ENCODE measurements around the gene TBC1D12.
"Not testable (repeated sequence)": the region's sequence is repeated elsewhere in the genome, so short reads cannot be mapped to it uniquely, and the experiment has no call there.

The TBC1D12 gene

DNA sequence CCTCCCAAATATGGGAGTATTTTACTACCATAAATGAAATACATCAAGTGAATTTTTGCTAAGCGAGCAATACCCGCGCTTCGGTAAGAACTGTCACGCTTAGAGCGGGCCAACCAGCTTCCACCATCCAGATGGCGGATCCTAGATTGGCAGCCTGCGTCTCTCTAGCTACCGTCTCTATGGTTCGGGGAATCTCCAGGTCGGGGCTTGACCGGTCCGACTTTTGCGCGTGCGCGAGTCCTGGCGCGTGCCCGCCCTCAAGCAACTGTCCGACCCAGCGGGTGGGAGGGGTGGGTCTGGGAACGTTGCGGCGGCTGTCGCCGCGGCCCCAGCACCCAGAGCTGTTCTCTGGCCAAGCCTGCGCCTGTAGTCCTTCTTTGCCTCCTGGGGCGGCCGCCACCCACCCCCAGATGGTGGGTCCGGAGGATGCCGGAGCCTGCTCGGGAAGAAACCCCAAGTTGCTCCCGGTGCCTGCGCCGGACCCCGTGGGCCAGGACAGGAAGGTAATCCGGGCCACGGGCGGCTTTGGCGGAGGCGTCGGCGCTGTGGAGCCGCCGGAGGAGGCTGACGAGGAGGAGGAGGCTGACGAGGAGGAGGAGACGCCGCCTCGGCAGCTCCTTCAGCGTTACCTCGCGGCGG is at the start of gene TBC1D12:
Gene TBC1D12 (plus strand): TSS at position 338 of the 639 bp plus-strand sequence. CDS start 73 bp downstream, at position 411.
- DNase-seq: peak; percentile 32

DNA sequence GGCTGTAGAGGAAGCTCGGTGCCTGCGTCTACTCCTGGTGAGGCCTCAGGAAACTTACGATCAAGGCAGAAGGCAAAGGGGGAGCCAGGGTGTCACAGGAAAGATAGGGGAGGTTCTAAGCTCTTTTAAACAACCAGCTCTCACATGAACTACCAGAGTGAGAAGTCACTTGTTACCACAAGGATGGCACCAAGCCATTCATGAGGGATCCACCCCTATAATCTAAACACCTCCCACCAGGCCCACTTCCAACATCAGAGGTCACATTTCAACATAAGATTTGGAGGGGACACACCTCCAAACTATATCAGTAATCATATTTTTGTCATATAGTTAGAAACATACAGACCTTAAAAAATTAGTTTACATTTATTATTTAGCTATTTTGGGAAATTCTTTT is 49.0 kb upstream of the TBC1D12 start:
- DNase-seq: no peak

DNA sequence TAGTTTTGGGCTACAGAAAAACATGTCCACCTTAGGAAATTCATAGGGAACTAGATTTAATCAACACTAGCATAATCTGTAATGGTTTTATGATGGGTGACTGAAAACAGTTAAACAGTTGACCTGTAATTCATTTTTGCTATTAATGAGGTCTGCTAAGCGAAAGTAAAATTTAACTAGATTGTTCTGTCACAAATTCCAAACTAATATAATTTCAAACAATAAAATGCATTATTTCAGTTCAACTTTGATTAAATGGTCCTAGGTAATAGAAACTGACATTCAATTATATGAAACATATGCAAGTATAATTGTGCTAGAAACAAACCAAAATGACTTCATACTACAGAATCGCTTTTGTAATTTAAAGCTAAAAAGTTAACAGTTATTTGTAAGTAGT is 46.5 kb upstream of the TBC1D12 start:
- DNase-seq: no peak

DNA sequence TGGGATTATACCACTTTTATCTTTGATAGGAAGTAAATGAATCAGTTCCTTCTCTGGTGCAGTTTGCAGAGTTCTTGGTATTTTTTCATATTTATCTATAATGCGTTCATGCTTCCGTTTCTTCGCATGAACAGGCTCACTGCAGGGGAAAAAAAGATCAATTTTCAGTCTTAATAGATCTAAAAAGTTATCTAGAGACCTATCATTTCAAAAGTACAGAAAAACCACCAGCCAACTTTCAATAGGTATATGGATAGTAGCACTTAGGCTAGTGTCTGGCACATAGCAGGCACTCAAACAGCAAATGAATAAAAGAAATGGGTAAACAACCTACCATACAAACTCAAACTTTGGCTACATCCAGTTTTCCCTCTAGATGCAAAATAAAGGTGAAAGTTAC is 45.1 kb upstream of the TBC1D12 start:
- no peak for DNase-seq

DNA sequence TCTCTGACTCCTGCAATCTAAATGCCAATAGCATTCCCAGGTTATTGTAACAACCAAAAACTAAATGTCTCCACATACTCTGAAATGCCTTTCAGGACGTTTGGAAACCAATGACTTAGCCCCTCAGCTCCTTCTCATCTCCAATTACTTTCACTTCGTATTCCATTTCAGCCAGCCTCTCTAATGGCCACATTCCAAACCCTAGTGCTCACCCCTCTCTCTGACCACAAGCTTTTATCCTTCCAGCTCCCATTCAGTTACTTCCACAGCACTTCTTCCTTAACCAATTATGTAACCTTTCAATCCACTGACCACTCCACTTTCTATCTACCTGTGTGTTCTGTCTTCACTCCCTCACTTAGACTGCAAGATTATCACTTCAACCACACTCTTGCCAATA is 43.9 kb upstream of the TBC1D12 start:
- DNase-seq: no peak

DNA sequence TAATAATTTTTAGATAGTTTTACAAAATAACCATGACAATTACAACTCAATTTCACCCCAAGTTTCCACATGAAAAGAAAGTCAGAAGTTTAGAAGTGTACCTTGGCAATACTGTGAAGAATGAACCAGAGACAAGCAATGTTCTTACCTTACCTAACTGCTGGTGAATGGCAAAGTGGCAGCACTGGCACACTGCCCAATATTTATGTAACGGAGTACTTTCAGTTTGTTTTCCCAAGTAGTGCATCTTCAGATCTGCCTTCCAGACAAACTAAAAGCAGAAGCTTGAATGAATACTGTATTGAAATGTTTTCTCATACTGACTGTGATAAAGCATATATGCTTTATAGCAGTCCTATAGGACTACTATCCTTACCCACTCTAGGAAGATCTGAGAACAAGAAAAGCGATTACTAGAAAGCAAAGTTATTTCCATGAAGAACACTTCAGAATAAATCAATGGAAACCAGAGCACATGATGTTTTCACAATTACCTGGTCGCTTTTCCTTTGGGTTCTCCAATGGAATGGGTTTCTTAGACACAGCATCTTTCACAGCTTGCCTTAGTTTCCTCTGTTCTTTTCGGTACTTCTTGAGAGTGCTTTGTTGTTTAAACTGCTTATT is 41.1 kb upstream of the TBC1D12 start:
- no peak for DNase-seq

DNA sequence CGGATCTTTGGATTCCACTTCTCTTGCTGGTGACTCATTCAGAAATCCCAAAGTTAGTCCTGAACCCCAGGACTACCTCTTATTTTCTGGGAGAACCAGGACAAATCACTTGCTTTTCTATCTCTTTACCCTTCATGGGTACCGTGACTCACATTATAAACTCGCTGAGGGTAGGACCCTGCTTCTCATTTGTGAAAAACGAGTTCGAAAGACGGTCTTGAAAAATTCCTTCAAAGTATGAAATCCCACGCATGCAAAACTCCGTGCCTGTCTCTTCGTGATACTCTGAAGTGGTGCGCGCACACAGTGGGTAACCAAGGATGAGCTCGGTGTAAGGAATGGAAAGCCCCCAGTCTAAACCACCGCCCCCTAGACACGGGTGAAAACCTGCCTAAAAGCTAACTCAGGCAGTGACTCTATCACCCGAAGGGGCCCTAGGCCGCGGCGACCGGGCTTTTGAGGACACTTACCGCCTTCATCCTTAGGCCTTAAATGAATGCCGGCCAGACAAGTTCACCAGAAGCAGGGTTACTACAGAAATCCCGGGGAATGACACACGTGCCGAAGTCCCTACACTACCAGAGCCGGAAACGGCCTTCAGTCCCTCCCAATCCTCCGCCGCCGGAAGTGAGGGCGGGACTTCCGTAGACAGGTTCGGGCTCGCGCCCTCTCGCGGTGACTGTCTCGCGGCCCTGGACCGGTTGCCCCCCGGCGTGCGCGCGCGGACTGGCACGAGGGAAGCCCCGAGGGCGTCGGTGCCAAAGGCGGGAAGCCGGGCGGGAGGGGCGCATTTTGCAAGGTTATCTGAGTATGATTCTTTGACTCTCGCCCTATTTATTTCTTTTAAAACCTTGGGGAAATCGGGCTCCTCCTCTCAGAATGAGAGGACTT is 39.7 kb upstream of the TBC1D12 start, which contains the start of gene NOC3L:
Gene NOC3L (minus strand): TSS at position 580 of the 891 bp plus-strand sequence. CDS start 101 bp downstream, at position 479.
- DNase-seq: peak; percentile 98

DNA sequence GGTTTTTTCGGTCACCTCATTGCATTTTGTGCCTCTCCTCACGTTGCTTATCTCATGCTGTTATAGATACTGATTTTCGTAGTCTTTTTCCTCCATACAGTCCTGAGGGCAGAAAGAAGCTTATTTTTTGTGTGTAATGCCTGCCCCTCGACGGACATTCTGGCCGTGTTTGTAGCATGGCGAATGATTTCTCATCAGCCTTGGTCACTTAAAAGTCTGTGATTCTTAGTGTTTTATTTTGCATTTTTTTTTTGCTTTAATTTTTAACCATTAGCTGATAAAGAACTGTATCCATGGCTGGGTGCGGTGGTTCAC is 39.1 kb upstream of the TBC1D12 start:
- no peak for DNase-seq

DNA sequence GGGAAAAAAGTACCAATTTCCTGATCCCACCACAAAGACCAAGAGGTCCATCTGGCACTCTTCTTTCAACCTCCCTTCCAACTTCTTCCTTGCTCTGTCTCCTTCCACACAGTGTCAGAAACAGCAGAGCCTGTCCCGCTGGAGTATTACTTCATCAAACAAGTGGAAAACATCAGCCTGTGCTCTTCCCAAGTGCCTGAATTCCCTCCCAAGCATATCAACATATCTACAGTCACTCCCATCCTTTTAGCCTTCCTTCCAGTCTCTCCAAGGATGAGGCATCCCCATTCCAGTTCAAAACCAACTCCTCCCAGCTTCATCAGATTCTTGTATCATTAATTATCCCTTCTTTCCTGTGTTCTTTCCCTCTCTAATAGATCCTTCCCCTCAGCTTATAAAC is 37.9 kb upstream of the TBC1D12 start:
- DNase-seq: no peak

DNA sequence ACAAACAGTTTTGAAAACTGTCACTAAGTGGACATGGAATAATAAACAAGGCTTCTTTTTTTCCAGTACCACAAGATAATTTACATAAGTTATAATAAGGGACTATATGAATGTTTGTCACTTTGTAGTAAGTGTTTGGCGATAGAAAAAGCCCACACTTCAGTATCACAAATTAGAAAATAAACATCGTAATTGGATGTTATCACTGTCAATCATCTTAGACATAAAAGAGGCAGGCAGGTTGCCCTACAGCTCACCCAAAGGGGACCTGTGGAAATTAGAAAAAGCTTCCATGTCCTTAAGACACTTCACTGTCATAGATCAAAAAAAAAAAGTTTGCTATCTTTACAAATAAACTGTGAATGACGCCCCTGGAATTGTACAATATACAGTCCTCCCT is 36.0 kb upstream of the TBC1D12 start:
- DNase-seq: no peak

DNA sequence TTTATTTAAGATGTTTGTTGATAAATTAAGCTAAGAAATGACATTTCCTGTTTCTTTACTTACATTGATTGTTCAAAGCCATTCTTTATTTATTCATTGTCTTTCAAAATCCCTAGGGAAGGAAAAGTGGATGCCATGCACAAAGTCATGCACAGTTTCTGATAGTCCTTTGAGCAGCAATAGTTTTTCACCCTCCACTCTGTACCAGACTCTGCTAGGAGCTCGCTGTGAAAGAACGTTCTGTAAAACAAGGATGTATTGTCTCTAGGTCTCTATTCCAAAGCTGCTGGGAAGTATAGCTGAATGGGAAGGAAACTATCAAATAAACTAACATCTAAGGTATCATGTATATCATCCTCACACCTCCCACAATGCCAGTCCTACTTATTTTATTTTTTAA is 31.8 kb upstream of the TBC1D12 start:
- DNase-seq: no peak

DNA sequence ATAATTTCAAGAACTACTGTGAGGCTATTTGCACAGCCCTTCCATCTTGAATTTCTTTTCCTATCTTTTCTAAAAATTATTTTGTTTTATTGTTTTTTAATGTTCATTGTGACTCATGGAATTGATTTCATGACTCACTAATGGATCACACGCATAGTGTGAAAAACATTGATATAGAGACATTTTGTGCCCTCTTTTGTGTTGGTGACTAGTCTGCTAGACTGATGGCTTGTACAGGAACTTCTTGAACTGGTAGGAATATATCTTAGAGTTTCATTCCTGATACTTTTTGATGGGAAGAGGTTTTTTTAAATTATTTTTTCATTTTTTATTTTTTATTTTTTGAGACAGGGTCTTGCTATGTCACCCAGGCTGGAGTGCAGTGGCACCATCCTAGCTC is 27.0 kb upstream of the TBC1D12 start:
- DNase-seq: no peak

DNA sequence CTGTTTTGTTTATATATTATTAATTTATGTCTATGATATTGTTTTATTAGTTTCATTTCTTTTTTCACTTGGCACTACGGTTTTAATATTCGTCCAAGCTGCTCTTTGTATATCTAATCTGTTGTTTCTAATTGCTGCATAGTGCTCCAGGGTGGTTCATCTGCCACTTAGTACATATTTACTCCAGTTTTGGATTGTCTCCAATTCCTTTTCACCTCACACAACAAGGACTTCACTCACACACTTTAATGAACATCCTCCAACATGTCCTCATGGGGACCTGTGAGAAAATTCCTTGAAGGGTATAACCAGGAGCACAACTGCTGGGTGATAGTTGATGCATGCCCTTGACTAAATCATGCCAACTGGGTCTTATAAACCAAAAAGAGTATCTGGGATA is 25.5 kb upstream of the TBC1D12 start:
- DNase-seq: no peak

DNA sequence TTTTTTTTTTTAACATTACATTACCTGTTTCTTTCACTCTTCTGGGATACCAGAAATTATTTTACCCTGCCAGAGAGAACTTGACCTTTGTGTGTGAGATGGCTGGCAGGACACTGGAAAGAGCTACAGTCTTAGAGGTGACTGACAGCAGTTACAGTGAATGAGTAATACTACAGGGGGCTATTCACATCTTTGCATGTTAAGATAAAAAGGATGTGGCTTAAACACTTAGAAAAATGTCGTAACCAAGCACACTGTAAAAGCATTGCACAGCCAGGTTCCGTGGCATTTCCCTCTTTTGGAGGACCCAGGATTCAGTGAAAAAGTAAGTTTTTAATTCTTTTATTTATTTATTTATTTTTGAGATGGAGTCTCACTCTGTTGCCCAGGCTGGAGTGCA is 18.8 kb upstream of the TBC1D12 start:
- DNase-seq: no peak

DNA sequence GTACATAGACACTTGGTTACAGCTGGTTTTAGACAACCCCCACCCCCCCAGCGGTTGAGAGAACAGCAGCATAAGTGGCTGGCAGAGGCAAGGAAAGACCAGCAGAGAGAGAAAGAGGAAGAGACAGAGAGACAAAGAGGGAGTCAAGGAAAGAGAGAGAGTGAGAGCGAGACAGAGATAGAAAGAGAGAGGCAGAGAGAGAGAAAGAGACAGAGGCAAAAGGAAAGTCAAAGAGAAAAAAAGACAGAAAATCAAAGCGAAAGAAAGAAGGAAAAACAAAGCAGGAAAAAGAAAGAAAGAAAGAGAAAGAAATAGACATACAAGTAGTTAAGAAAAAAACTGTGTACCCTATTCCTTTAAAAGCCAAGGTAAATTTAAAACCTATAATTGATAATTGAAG is 16.6 kb upstream of the TBC1D12 start:
- DNase-seq: not testable (repeated sequence)

DNA sequence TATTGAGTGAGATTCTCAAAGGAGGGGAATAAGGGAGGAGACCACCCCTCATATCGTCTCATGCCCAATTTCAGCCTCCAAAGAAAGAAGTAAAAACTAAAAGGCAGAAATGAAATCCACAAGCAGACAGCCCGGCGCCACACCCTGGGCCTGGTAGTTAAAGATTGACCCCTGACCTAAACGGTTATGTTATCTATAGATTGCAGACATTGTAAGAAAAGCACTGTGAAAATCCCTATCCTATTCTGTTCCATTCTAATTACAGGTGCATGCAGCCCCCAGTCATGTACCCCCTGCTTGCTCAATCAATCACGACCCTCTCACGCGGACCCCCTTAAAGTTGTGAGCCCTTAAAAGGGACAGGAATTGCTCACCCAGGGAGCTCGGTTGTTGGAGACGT is 10.2 kb upstream of the TBC1D12 start:
- DNase-seq: not testable (repeated sequence)

DNA sequence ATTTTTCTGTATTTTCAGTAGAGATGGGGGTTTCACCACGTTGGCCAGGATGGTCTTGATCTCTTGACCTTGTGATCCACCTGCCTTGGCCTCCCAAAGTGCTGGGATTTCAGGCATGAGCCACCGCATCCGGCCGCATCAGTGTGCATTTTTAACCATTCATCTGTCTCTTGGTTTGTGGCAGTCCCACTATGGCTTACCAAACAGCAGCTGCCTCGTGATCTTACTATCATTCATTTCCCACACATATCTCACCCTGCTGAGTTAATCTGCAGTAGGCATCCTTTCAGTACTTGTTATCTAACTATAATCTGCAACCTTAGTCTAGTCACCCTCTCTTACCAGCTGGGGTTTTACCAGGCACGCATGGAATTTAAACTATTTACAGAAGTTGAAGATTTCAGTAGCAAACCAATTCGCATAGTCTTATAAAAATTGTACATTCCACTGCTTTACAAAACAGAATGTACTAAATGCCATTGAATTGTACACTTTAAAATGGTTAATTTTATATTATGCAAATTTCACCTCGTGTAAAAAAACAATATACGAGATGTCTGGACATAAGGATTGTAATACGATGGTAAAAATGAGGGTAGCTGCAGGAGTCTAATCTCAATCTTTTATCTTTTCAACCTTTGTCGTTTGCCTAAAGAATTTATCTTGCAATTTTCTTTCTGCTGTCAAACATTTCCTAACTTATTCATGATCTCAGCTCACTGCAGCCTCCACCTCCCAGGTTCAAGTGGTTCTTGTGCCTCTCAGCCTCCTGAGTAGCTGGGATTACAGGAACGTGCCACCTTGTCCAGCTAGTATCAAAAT is 4.6 kb upstream of the TBC1D12 start:
- no peak for DNase-seq

DNA sequence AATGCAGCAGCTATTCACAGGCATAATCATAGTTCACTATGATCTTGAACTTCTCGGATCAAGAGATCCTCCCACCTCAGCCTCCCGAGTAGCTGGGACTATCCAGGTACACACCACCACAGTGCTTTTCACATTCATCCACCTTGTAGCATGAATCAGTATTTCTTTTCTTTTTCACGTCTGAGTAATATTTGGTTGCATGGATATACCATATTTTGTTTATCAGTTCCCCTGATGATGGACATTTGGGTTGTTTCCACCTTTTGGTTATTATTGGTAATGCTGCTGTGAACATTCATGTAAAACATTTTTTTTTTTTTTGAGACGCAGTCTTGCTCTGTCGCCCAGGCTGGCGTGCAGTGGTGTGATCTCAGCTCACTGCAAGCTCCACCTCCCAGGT is 3.6 kb upstream of the TBC1D12 start:
- DNase-seq: no peak

DNA sequence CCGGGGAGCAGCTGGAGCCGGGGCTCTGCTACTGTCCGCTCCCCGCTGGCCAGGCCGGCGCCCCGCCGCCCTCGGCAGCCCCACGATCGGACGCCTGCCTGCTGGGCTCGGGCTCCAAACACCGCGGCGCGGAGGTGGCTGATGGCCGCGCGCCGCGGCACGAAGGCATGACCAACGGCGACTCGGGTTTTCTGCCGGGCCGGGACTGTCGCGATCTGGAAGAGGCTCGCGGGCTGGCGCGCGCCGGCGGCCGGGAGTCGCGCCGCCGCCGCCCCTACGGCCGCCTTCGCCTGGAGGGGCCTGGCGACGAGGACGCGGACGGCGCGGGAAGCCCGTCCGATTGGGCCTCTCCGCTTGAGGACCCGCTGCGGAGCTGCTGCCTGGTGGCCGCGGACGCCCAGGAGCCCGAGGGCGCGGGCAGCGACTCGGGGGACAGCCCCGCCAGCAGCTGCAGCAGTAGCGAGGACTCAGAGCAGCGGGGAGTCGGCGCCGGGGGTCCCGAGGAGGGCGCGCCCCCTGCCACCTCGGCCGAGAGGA is 570 bp downstream of the TBC1D12 start:
- peak; percentile 5 for DNase-seq

DNA sequence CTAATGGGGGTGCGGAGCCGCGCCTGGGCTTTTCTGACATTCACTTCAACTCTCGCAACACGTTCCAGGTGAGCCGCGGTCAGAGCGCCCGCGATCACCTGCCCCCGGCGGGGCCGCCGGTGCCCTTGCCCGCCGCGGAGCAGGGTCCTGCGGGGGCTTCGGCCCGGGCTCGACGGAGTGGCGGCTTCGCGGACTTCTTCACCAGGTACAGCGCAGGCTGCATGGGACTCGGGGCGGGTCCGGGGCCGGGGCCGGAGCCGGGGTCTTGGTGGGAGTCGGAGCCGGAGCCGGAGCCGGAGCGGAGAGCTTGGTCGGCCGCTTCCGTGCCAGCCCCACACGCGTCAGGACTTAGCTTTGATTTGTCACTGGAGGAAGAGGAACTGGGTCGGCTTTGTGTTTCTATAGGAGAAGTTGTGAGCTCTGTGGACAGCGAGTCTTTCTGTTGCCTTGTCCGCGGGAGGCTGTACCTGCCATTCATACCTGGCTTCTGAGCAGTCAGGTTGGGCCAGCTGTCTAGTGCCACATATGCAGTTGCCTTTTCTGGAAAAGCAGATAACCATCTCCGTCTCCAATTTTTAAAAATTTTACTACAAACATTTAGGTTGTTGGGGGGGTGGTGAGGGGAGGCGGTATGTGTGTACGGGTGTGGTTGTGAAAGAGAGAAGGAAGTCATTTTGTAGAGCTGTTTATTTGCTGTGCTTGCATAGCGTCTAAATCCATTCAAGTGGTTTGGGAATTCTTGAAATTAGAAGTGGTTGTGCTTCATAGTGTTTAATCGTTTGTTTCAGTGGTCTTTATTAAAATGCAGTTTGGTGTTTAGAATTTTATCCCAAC is 1.3 kb downstream of the TBC1D12 start:
- peak; percentile 5 for DNase-seq

DNA sequence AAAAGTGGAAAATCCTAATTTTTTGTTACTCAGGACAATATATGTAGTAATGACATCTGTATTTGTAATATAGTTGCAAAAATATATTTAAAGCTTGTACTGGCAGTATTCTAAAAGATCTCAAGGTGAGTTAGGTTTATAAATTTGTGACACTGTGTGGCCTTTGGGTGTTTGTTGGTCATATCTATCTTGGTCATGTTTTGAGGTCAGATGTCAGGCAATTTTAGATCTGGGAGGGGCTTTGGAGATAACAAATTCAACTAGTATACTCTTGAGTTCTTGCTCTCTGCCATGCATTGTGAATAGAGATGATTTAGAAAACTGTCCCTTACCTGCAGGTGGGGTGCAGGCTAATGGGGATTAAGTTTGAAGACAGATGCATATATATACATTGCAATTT is 3.1 kb downstream of the TBC1D12 start:
- no peak for DNase-seq

DNA sequence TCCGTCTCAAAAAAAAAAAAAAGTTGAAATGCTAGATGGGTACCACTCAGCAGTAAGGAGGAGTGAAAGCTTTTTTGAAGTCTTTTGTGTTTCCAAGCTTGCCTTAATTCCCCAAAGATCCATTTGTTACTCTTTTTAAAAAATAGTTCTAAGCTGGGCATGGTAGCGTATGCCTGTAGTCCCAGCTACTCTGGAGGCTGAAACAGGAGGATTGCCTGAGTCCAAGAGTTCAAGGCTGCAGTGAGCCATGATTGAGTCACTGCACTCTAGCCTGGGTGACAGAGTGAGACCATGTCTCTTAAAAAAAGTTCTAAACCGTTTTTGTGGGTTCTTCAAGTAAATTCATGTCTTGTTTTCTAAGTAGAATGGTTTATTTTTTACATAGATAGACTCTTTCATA is 5.3 kb downstream of the TBC1D12 start:
- no peak for DNase-seq

All from stimulated activated CD4-positive, alpha-beta T cell treated with anti-CD3 and anti-CD28 coated beads, Interleukin-4, amount 100 ng/mL, for 1 hour (primary cell).